Ishikawa (cell line): Measurements from ENCODE around the gene PTBP3.

ENCODE experiments used
- CEBPB ChIP-seq: IDR thresholded peaks from 2 replicates; pipeline ENCODE4 v1.6.1; 2012
- CREB1 ChIP-seq: IDR thresholded peaks from 2 replicates; pipeline ENCODE4 v1.6.1; 2012; ENCODE audit warnings: low read depth
- EGR1 ChIP-seq: IDR thresholded peaks from 2 replicates; pipeline ENCODE4 v1.6.1; 2012
- EP300 ChIP-seq: IDR thresholded peaks from 2 replicates; pipeline ENCODE4 v1.6.1; 2012; ENCODE audit warnings: borderline replicate concordance
- FOXM1 ChIP-seq: IDR thresholded peaks from 2 replicates; pipeline ENCODE4 v1.6.1; 2012; ENCODE audit warnings: low read depth, borderline replicate concordance
- MAX ChIP-seq: IDR thresholded peaks from 2 replicates; pipeline ENCODE4 v1.6.1; 2012
- NFIC ChIP-seq: IDR thresholded peaks from 2 replicates; pipeline ENCODE4 v1.6.1; 2012
- RAD21 ChIP-seq: IDR thresholded peaks from 2 replicates; pipeline ENCODE4 v1.6.1; 2012; ENCODE audit warnings: low read depth
- REST ChIP-seq: IDR thresholded peaks from 2 replicates; pipeline ENCODE4 v1.6.1; 2012; ENCODE audit warnings: low read depth, mild to moderate bottlenecking
- TAF1 ChIP-seq: IDR thresholded peaks from 2 replicates; pipeline ENCODE4 v1.6.1; 2012; ENCODE audit warnings: low read depth, mild to moderate bottlenecking
- TCF12 ChIP-seq: IDR thresholded peaks from 2 replicates; pipeline ENCODE4 v1.6.1; 2012; ENCODE audit warnings: low read depth
- TEAD4 ChIP-seq: IDR thresholded peaks from 2 replicates; pipeline ENCODE4 v1.6.1; 2012
- USF1 ChIP-seq: IDR thresholded peaks from 2 replicates; pipeline ENCODE4 v1.6.1; 2012
- YY1 ChIP-seq: IDR thresholded peaks from 2 replicates; pipeline ENCODE4 v1.6.1; 2012; ENCODE audit warnings: low read depth
- ZBTB7A ChIP-seq: IDR thresholded peaks from 2 replicates; pipeline ENCODE4 v1.6.1; 2012; ENCODE audit warnings: low read depth

PTBP3 gene

GRCh38 chr9:112377087-112377486, 43.7 kb upstream of the PTBP3 start:
- TF ChIP-seq TAF1 (no peak), CREB1 (no peak), NFIC (no peak), TEAD4 (no peak), EGR1 (no peak), MAX (no peak), REST (no peak), YY1 (no peak), RAD21 (no peak), FOXM1 (no peak), EP300 (no peak), TCF12 (no peak), CEBPB (no peak), USF1 (no peak), ZBTB7A (no peak)

GRCh38 chr9:112375361-112375760, 41.9 kb upstream of the PTBP3 start:
- TF ChIP-seq TAF1 (no peak), NFIC (no peak), TCF12 (no peak), FOXM1 (no peak), EP300 (no peak), CREB1 (no peak), RAD21 (no peak), USF1 (no peak), TEAD4 (no peak), REST (no peak)

- TF ChIP-seq YY1: no peak
- TF ChIP-seq EP300: no peak
- no peak for TF ChIP-seq EGR1
- no peak for TF ChIP-seq USF1
- no peak for TF ChIP-seq FOXM1
- TF ChIP-seq MAX: no peak
- no peak for TF ChIP-seq REST
- TF ChIP-seq TAF1: no peak
These were observed 37.6 kb upstream of the PTBP3 start for GRCh38 chr9:112371060-112371459.

GRCh38 chr9:112369817-112370216, 36.4 kb upstream of the PTBP3 start:
- TF ChIP-seq EP300 (no peak), TEAD4 (no peak), TAF1 (no peak), YY1 (no peak)

GRCh38 chr9:112367465-112367864, 34.0 kb upstream of the PTBP3 start:
- TF ChIP-seq ZBTB7A: no peak
- no peak for TF ChIP-seq MAX
- no peak for TF ChIP-seq EP300
- no peak for TF ChIP-seq TAF1
- TF ChIP-seq CREB1: no peak
- TF ChIP-seq REST: no peak
- no peak for TF ChIP-seq TEAD4
- no peak for TF ChIP-seq RAD21
- TF ChIP-seq TCF12: no peak
- TF ChIP-seq NFIC: no peak
- TF ChIP-seq EGR1: no peak
- no peak for TF ChIP-seq FOXM1
- no peak for TF ChIP-seq CEBPB
